Islet of Langerhans (tissue), 1 donor: ENCODE measurements around the gene THSD4.

Experiments
- FAIRE-seq: peaks from one replicate; lab custom pipeline; 2011; peaks lifted over from hg19 to GRCh38; lab: Jason Lieb, UNC

The THSD4 gene

GRCh38 chr15:71728881-71729280 lies 613.6 kb downstream of the THSD4 start:
- no peak for FAIRE-seq

- no peak for FAIRE-seq
These were observed 614.0 kb downstream of the THSD4 start for GRCh38 chr15:71729319-71729718.

DNA sequence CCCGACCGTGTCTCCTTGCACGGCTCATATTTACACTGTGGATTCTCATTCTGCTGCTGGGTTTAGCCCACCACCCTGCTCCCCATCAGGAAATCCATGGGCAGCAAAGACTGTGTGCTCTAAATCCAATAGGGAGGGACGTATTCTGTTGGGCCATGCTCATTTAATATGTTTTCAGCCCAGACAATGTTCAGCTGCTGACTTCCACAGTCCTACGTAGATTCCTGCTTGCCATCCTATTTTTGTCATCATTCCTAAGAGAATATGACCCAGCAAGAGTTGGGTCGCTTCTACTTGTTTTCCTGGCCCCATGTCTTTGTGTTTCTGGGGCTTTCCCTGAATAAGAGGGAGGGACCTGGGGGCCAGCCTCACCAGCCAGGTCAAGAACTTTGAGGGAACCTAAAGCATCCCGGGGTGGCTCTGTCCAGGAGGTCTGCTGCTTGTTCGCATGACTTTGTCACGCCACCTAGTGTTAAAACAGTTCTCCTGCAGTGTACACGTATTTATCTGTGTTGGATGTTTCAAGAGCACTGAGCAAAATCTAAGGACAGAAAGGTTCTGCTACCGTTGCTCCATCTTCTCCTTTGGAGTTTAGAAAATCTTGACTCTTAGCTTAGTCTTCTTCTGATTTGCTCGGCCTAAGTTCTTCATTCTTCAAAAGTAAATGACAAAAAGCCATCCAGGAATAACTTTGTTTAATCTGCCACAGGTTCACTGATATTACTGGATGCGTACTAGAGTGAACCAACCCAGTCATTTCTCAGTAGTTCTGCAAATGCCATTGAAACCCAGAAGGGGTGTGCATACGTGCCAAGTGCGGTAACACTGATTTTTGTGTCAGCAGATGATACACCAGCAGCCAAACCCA lies 615.2 kb downstream of the THSD4 start:
- peak; percentile 78 for FAIRE-seq

- FAIRE-seq = no peak
These were observed 617.4 kb downstream of the THSD4 start for GRCh38 chr15:71732636-71733035.

- no peak for FAIRE-seq
These were observed 617.9 kb downstream of the THSD4 start for GRCh38 chr15:71733122-71733521.

GRCh38 chr15:71734709-71735384 lies 619.6 kb downstream of the THSD4 start:
- no peak for FAIRE-seq

- no peak for FAIRE-seq
These were observed 620.1 kb downstream of the THSD4 start for GRCh38 chr15:71735385-71735757.

DNA sequence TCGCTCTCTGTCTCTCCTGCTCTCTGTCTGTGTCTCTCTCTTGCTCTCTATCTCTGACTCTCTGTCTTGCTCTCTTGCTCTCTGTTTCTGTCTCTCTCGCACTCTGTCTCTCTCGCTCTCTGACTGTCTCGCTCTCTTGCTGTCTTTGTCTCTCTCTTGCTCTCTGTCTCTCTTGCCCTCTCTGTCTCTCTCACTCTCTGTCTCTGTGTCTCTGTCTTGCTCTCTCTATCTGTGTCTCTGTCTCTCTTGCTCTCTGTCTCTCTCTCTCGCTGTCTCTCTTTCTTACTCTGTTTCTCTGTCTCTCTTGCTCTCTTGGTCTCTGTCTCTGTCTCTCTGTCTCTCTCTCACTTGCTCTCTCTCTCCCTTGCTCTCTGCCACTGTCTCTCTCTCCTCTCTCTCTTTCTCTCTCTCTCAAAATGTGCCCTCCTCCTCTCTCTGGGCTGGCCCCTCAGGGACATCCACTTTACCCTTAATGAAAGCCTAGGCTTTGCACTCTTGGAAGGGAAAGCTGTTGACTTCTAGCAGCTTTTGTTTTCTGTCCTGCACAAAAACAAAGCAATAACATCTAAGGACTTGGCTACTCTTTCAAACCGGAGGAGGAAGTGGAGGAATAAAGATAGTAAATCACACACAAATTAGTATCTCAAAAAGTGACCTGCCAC lies 621.1 kb downstream of the THSD4 start:
- FAIRE-seq = no peak

GRCh38 chr15:71737761-71738160 lies 622.5 kb downstream of the THSD4 start:
- FAIRE-seq = no peak

- FAIRE-seq = no peak
These were observed 624.1 kb downstream of the THSD4 start for GRCh38 chr15:71739355-71739754.

- FAIRE-seq = no peak
These were observed 627.7 kb downstream of the THSD4 start for GRCh38 chr15:71742964-71743363.

GRCh38 chr15:71743861-71744382 lies 628.7 kb downstream of the THSD4 start:
- peak; percentile 88 for FAIRE-seq

DNA sequence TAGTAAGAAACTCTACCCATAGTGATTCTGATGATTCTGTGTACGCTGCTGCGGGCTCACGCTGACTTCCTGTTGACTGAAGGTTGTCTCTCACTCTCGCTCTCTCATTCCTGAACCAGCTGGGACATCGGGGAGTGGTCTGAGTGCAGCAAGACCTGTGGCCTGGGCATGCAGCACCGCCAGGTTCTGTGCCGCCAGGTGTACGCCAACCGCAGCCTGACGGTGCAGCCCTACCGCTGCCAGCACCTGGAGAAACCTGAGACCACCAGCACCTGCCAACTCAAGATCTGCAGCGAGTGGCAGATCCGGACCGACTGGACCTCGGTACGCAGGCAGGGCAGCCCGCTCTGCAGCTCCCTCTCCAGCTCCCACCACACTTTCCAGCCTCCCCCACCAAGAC lies 631.4 kb downstream of the THSD4 start:
- no peak for FAIRE-seq

DNA sequence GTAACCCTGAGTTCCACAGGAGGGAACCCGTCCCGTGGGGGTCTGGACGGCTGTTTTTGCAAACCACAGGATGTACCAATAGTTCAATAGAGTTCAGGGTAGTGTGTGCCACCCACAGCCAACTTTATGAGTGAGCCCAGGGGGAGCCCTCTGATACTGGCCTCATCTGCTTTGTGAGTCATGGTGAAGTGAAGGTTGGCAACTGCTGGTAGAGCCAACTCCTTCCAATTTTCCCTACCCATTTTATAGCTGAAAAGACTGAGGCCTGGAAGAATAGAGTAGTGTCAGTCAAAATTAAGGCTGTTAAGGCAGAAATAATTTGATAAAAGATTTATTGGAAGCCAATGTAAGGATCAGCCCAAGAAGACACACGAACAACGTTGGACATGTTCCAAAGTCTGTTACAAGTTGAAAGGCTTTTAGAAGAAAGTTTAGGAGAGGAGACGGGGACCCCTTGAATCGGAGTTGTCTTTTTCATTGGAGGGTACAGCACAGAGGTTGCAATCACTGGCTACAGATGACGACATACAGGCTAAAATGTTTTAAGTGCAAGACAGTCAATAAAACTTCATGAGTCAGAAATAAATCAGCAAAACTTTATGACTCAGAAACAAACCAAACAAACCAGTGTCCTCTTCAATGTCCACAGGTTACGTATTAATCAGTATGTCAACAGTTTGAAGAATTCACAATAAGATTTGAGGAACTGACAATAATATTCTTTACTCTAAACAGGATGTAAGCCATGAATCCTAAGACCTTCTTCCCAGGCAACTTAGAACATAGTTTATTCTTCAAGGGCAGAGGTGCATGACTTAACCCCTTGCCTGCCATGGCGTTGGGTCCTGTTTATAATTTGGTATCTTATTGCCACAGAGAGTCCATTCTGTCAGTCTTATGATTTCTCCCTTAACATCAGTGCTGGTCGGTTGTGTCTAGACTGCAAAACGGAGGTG lies 632.1 kb downstream of the THSD4 start:
- FAIRE-seq = no peak

DNA sequence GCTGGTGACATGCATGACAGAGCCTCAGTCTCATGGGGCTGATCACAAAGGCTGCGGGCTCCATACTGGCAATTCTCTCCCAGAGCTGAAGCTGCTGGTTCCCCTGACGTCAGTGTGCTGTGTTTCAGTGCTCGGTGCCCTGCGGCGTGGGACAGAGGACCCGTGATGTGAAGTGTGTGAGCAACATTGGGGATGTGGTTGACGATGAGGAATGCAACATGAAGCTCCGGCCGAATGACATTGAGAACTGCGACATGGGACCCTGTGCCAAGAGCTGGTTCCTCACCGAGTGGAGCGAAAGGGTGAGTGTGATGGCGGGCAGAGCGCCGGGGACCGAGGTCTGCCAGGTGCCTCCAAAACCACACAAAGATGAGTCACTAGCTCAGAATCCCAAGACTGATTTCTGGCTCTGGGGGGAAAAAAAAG lies 633.0 kb downstream of the THSD4 start:
- no peak for FAIRE-seq

DNA sequence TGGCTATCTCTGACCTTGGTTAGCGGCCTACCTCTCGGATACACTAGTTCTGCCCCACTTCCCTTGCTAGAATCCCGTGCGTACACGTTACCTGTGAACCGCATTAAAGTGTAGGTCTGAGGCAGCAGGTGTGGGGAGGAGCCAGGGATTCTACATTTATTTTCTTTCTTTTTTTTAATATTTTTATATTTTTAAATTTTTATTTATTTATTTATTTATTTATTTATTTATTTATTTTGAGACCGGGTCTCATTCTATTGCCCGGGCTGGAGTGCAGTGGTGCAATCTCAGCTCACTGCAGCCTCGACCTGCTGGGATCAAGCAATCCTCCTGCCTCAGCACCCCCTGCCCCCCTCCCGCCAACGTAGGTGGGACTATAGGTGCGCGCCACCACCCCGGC lies 634.2 kb downstream of the THSD4 start:
- no peak for FAIRE-seq

- FAIRE-seq = no peak
These were observed 636.9 kb downstream of the THSD4 start for GRCh38 chr15:71752128-71752527.

GRCh38 chr15:71752604-71753289 lies 637.5 kb downstream of the THSD4 start:
- no peak for FAIRE-seq

GRCh38 chr15:71753346-71753745 lies 638.1 kb downstream of the THSD4 start:
- no peak for FAIRE-seq

DNA sequence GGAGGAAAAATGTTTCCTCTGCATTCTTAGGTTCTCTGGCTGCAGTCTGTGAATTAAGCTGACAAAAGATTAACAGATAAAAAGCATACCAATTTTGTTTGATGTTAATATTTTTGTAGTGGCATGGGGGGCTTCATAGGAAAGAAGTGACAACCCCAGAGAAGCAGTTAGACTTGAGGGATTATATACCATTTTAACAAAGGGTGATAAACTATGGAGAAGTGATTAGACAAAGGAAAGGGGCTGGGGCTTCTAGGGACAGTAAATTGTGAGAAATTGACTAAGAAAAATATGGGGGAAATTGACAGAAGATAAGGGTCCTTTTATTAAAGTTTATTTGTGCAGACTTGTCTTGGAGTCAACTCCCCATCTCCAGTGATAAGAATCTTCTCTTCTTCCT lies 639.4 kb downstream of the THSD4 start:
- no peak for FAIRE-seq
